Activated CD4-positive, alpha-beta T cell treated with anti-CD3 and anti-CD28 coated beads for 36 hours (primary cell): ENCODE measurements around the gene AHCTF1. TPM values are rescaled to one million over a fixed set of nuclear protein-coding genes. Genes with fewer than 3 reads are reported as not detected.

Experiments used
- ATAC-seq: fragments of 200-7000 bp; cut with Tn5 transposase; one replicate; pipeline ENCODE4 v1.10.0; 2021; ENCODE audit warnings: mild to moderate bottlenecking, moderate library complexity
- CTCF ChIA-PET: fragments of 350-600 bp; sonication (Branson Sonifier 250); formaldehyde crosslinking; loops from one replicate; lab custom pipeline; 2021; ENCODE audit warnings: antibody characterized with exemption; lab: Charles Lee
- POLR2A ChIA-PET: fragments of 350-600 bp; sonication (Branson Sonifier 250); formaldehyde crosslinking; loops from one replicate; lab custom pipeline; 2021; ENCODE audit warnings: antibody characterized with exemption, inconsistent platforms; lab: Charles Lee
- DNase-seq: peaks from one replicate; pipeline ENCODE4 v3.0.0-alpha.2; 2020
- H3K27ac Mint-ChIP-seq: one replicate; pipeline ENCODE4 v1.8.0; 2021; ENCODE audit warnings: mixed read lengths
- H3K27me3 Mint-ChIP-seq: one replicate; pipeline ENCODE4 v1.8.0; 2021; ENCODE audit warnings: mixed read lengths
- H3K36me3 Mint-ChIP-seq: one replicate; pipeline ENCODE4 v1.8.0; 2021; ENCODE audit warnings: low read depth, mixed read lengths
- H3K4me1 Mint-ChIP-seq: one replicate; pipeline ENCODE4 v1.8.0; 2021; ENCODE audit warnings: mixed read lengths
- H3K4me3 Mint-ChIP-seq: one replicate; pipeline ENCODE4 v1.8.0; 2021; ENCODE audit warnings: mild to moderate bottlenecking, moderate library complexity, mixed read lengths
- H3K9me3 Mint-ChIP-seq: one replicate; pipeline ENCODE4 v1.8.0; 2021; ENCODE audit warnings: low read depth, mixed read lengths
- intact Hi-C, 2 experiments: fragments of 100-400 bp; cut with DNase I in 1 of 2; cut with micrococcal nuclease in 1 of 2; formaldehyde crosslinking; loops; one replicate each; pipeline versions ENCODE4 v1.14.2 to v1.15.1; 2022 to 2024; cut with DNase I, micrococcal nuclease
- total RNA-seq, 2 experiments: library from RNA; stranded (reverse); gene quantifications; one replicate each; pipeline ENCODE4 v1.2.3, GENCODE V29; 2021

AHCTF1 gene
- total RNA-seq, 2 experiments from 2014 or later, result 38.8 to 54.4 TPM

DNA sequence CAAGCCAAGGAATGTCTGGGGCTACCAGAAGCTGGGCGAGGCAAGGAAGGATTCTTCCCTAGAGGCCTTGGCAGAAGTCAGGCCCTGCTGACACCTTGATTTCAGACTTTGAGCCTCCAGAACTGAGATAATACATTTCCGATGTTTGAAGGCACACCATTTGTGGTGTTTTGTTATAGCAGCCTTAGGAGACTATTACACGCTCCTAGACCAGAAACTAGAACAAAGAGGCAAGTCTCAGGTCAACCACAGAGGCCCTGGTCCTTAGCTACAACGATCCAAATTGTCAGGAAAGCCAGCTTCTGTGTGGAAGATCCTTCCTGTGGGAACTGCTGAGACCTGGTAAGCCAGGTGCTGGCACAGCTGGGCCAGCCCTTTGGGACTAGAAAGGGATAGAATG, 19.7 kb upstream of the AHCTF1 start:
- ATAC-seq (no peak), DNase-seq (no peak)
- intact Hi-C loops, result no loop called here
- POLR2A ChIA-PET, result no interaction called here
- no peaks in the 10 kb centered on the region for H3K4me1 Mint-ChIP-seq
- H3K4me3 Mint-ChIP-seq, result no peak overlapping the region
- no peak overlapping the region for H3K27ac Mint-ChIP-seq
- H3K27me3 Mint-ChIP-seq, result no peaks in the 10 kb centered on the region
- CTCF ChIA-PET, result interaction anchor here (1.5 kb wide), 1 partner anchor 12 kb away, joined by 3 read pairs; no protein-coding TSS in a partner anchor
- H3K9me3 Mint-ChIP-seq, result no peaks in the 10 kb centered on the region
- no peaks in the 10 kb centered on the region for H3K36me3 Mint-ChIP-seq

DNA sequence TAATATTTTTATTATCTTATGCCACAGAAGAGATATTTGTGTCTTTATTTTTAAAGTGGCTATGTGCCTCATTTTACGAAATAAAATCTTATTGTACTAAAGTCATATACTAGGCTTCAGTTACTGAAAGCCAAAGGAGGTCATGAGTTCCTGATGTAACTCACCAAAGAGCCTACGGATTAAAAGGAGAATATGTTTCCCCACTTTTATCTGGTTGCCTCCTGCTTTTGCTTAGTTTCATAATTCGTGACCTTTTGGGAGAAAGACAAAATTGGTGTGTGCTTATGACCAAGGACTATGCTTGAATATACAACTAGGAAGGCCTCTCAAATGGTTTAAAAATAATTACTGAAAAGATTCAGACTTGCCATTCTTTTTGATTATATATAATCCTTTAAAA, 18.2 kb upstream of the AHCTF1 start:
- Mint-ChIP-seq H3K9me3 (no peaks in the 10 kb centered on the region), H3K4me3 (no peak overlapping the region), H3K27ac (no peak overlapping the region), H3K36me3 (no peaks in the 10 kb centered on the region), H3K4me1 (no peaks in the 10 kb centered on the region), H3K27me3 (no peaks in the 10 kb centered on the region)
- intact Hi-C loops, result no loop called here
- no peak for DNase-seq
- no peak for ATAC-seq
- CTCF ChIA-PET, result no interaction called here
- POLR2A ChIA-PET, result no interaction called here

DNA sequence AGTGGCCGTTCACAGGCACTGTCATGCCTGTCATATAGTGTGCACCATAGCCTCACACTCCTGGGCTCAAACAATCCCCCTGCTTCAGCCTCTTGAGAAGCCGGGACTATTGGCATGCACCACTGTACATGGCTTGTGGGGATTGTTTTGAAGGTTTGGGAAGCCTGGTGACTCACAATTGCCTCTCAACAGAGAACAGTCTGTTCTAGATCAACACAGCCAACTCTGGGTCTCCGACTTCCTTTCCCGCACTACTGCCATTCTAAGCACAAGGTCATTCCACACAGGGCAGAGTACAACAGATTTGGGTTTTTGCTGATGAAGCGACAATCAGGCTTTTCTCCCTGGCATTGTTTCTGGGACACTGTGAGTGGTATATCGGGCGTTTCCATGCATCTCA, 15.5 kb upstream of the AHCTF1 start:
- no peaks in the 10 kb centered on the region for H3K4me1 Mint-ChIP-seq
- H3K27ac Mint-ChIP-seq, result no peak overlapping the region
- no peaks in the 10 kb centered on the region for H3K9me3 Mint-ChIP-seq
- H3K36me3 Mint-ChIP-seq, result no peaks in the 10 kb centered on the region
- H3K27me3 Mint-ChIP-seq, result no peaks in the 10 kb centered on the region
- ATAC-seq, result no peak
- DNase-seq, result no peak
- ChIA-PET POLR2A (no interaction called here), CTCF (no interaction called here)
- no peak overlapping the region for H3K4me3 Mint-ChIP-seq
- intact Hi-C loops, result no loop called here

DNA sequence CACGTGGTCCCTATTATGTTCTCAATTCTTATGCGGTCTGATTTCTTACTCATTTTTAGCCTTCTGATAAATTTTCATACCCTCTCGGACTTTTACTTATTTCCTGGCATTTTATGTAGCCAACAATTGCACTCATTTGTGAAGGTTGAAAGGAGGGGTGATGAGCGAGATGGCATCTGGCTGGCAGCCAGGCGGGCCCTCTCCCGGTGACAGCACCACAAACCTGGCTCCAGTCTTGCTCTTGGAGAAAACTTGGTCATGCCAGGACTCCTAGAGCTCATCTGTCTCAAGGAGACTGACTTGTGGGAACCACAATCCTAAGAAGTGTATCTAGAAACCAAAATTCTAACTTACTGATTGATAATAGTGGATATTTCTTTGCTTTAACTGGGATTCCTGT, 14.6 kb upstream of the AHCTF1 start:
- Mint-ChIP-seq H3K27me3 (no peaks in the 10 kb centered on the region), H3K4me1 (no peaks in the 10 kb centered on the region), H3K4me3 (no peak overlapping the region), H3K9me3 (no peaks in the 10 kb centered on the region), H3K27ac (no peak overlapping the region), H3K36me3 (no peaks in the 10 kb centered on the region)
- ATAC-seq (no peak), DNase-seq (no peak)
- ChIA-PET CTCF (no interaction called here), POLR2A (no interaction called here)
- intact Hi-C loops, result no loop called here

DNA sequence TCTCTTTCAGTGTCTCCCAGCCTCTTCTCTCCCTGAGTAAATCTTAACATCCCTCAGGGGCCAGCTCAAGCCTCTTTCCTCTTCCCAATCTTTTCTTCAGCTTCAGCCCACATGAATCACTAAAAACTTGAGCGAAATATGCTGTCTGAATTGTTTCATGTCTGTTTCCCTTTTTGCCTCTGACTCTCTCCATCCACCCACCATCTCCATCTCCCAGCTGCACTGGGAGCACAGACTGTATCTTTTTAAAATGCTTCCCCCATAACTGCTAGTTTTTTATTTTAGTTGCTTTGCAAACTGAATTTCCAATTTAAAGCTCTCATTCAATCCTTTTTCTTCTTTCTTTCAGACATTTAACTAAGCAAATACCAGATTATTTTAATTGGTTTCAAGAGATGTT, 3.0 kb upstream of the AHCTF1 start:
- no peaks in the 10 kb centered on the region for H3K27me3 Mint-ChIP-seq
- ChIA-PET POLR2A (no interaction called here), CTCF (interaction anchor here (1.6 kb wide), 1 partner anchor 10 kb away, joined by 7 read pairs; no protein-coding TSS in a partner anchor)
- peaks cover 13% of the 10 kb centered on the region for H3K4me1 Mint-ChIP-seq
- peaks cover 13% of the 10 kb centered on the region for H3K36me3 Mint-ChIP-seq
- DNase-seq, result no peak
- intact Hi-C loops, result loop anchor here (5.0 to 10.0 kb wide), 3 partner anchors 168 to 470 kb away; partner anchors contain the start of genes ZNF496 (in 1 of the 2) and ZNF669 (in 1 of the 2)
- H3K4me3 Mint-ChIP-seq, result no peak overlapping the region
- no peak overlapping the region for H3K27ac Mint-ChIP-seq
- H3K9me3 Mint-ChIP-seq, result no peaks in the 10 kb centered on the region
- ATAC-seq, result no peak

DNA sequence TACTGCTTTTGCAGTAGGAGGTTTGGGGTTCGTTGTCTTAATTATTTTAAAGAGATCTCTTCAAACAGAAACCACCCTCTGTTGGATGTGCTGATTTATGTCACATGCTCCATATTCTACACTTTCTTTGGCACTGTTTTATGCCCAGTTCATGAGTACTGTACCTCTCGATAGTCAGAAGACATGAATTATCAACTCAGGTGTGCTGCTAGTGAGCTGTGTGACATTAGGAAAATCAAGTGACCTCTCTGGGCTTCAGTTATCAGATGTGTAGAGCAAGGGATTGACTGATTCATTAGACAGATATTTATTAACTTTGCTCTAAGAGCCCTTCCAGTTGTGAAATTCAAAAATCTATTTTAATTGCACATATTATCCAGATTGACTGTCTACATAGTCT, 2.1 kb upstream of the AHCTF1 start:
- DNase-seq (no peak), ATAC-seq (no peak)
- H3K4me3 Mint-ChIP-seq, result no peak overlapping the region
- intact Hi-C loops, result loop anchor here (2.0 to 10.0 kb wide), 4 partner anchors 168 to 471 kb away; partner anchors contain the start of genes CNST (in 1 of the 2), TFB2M (in 1 of the 2), ZNF496 (in 1 of the 2) and ZNF669 (in 1 of the 2)
- H3K36me3 Mint-ChIP-seq, result peaks cover 16% of the 10 kb centered on the region
- no peak overlapping the region for H3K27ac Mint-ChIP-seq
- CTCF ChIA-PET, result interaction anchor here (0.6 to 1.6 kb wide), 2 partner anchors 9 to 375 kb away, joined by 3 to 7 read pairs; no protein-coding TSS in a partner anchor
- H3K4me1 Mint-ChIP-seq, result peaks cover 19% of the 10 kb centered on the region
- POLR2A ChIA-PET, result no interaction called here
- no peaks in the 10 kb centered on the region for H3K27me3 Mint-ChIP-seq
- H3K9me3 Mint-ChIP-seq, result no peaks in the 10 kb centered on the region

DNA sequence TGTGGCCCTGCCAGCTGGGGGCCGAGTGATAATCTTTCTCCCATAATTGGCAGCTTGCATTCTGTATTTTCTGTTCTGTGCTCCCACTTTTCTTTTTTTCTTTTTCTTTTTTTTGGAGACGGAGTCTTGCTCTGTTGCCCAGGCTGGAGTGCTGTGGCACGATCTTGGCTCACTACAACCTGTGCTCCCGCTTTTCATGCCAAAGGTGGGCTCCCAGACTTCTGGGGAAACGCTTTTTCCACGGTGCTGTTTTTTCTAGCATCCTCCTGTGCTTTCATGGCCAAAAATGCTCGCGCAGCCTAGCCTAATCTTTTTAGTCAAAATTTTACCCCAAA, 585 bp upstream of the AHCTF1 start:
- H3K4me3 Mint-ChIP-seq, result peak overlapping the region; percentile 97
- ATAC-seq (no peak), DNase-seq (no peak)
- ChIA-PET POLR2A (interaction anchor here (0.6 kb wide), 2 partner anchors 9 to 13 kb away, joined by 3 read pairs; no protein-coding TSS in a partner anchor), CTCF (interaction anchor here (1.1 kb wide), 1 partner anchor 27 kb away, joined by 3 read pairs; no protein-coding TSS in a partner anchor)
- no peaks in the 10 kb centered on the region for H3K9me3 Mint-ChIP-seq
- H3K4me1 Mint-ChIP-seq, result peaks cover 27% of the 10 kb centered on the region
- intact Hi-C loops, result loop anchor here (1.0 to 10.0 kb wide), 10 partner anchors 146 to 472 kb away; partner anchors contain the start of genes CNST (in 2 of the 2), TFB2M (in 2 of the 2), ZNF496 (in 2 of the 2) and ZNF669 (in 2 of the 2)
- peaks cover 28% of the 10 kb centered on the region for H3K36me3 Mint-ChIP-seq
- peak overlapping the region; percentile 94 for H3K27ac Mint-ChIP-seq
- no peaks in the 10 kb centered on the region for H3K27me3 Mint-ChIP-seq

DNA sequence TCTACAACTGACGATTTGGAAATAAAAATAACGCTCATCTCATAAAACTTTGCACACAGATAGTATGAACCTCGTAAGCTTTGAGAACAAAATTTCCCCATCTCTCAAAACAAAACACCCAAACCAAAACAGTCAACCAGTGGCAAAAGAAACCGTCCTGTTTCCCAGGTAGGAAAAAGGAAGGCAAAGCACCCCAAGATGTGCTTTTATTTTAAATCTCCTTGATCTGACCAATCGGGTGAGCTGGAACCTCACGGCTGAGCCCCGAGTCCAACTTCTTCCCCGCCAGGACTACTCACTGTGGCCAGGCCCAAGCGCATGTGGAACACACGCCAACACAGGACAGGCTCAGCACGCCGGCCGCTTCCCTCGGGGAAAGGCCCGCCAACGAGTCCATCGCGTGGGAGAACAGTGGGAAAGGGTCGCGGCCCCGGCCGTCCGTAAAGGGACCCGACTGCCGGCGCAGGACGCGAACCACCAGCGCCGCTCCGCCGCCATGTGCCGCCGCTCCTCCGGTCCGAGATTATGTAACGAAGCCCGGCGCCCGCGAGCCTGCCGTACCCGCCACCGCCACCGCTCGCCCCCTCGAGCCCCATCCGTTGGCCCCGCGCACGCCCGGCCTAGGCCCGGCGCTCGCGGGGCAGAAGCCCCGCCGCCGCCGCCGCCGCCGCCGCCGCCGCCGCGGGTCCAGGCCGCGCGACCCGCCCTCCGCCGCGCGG, 759 bp downstream of the AHCTF1 start:
- CTCF ChIA-PET, result interaction anchor here (0.6 to 1.0 kb wide), 2 partner anchors 12 to 334 kb away, joined by 3 to 5 read pairs; no protein-coding TSS in a partner anchor
- intact Hi-C loops, result loop anchor here (1.0 to 10.0 kb wide), 7 partner anchors 54 to 1961 kb away; partner anchors contain the start of genes SCCPDH (in 1 of the 2), ZNF496 (in 1 of the 2), ZNF669 (in 1 of the 2) and ZNF670 (in 1 of the 2)
- no peaks in the 10 kb centered on the region for H3K27me3 Mint-ChIP-seq

DNA sequence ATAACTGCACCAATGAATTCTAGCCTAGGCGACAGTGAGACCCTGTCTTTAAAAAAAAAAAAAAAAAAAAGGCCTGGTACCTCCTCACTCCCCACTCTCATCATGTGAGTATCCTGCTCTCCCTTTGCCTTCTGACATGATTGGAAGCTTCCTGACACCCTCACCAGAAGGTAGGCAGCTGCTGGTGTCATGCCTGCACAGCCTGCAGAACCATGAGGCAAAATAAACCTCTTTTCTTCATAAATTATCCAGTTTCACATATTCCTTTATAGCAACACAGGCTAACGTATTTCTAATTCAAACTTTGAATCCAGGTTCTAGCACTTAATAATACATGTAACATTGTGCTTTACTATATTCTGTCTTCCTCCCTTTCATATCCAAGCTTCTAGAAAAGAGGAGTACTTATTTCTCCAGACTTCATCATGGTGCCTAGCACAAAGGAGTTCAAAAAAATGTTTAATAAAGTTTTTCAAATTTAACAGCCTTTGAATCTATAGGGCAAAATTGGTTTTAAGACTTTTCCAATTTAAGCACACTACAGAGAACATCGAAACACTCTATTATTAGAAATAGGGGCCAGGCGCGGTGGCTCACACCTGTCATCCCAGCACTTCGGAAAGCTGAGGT, 5.6 kb downstream of the AHCTF1 start:
- Mint-ChIP-seq H3K9me3 (peaks cover 2% of the 10 kb centered on the region), H3K4me3 (no peak overlapping the region), H3K27me3 (no peaks in the 10 kb centered on the region), H3K27ac (peak overlapping the region; percentile 37), H3K36me3 (peaks cover 55% of the 10 kb centered on the region), H3K4me1 (peaks cover 57% of the 10 kb centered on the region)
- intact Hi-C loops, result no loop called here
- DNase-seq (no peak), ATAC-seq (no peak)
- POLR2A ChIA-PET, result no interaction called here
- CTCF ChIA-PET, result interaction anchor here (1.7 kb wide), 1 partner anchor 9 kb away, joined by 7 read pairs; no protein-coding TSS in a partner anchor

More for the DNA sequence above, 759 bp downstream of the AHCTF1 start:
- peak overlapping the region; percentile 97 for H3K4me3 Mint-ChIP-seq
- POLR2A ChIA-PET, result interaction anchor here (0.6 kb wide), 1 partner anchor 9 kb away, joined by 5 read pairs; no protein-coding TSS in a partner anchor
- DNase-seq (peak; percentile 73), ATAC-seq (peak; percentile 3)
- H3K27ac Mint-ChIP-seq, result peak overlapping the region; percentile 94
- H3K4me1 Mint-ChIP-seq, result peaks cover 34% of the 10 kb centered on the region
- H3K36me3 Mint-ChIP-seq, result peaks cover 41% of the 10 kb centered on the region
- H3K9me3 Mint-ChIP-seq, result peaks cover 1% of the 10 kb centered on the region

DNA sequence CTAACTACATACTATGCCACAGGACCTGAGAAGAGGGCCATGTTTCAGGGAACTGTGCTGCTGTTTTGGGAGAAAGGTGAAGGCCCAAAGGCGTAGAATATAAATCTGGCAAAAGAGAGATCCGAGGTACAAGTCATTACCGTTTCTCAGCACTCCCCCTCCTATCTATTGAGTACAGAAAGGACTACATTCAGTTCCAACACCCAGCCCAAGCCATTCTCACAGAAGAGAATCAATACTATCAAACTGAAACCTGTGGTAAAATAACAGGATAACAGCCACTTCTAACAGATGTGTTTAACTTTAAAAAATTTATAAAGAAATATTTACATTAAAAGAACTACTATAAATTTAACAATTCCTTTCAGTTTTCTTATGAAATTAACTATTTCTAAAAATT, 7.8 kb downstream of the AHCTF1 start:
- no peak overlapping the region for H3K27ac Mint-ChIP-seq
- ATAC-seq (no peak), DNase-seq (no peak)
- CTCF ChIA-PET, result no interaction called here
- peaks cover 44% of the 10 kb centered on the region for H3K36me3 Mint-ChIP-seq
- intact Hi-C loops, result no loop called here
- H3K27me3 Mint-ChIP-seq, result no peaks in the 10 kb centered on the region
- peaks cover 44% of the 10 kb centered on the region for H3K4me1 Mint-ChIP-seq
- H3K4me3 Mint-ChIP-seq, result peak overlapping the region; percentile 9
- peaks cover 2% of the 10 kb centered on the region for H3K9me3 Mint-ChIP-seq
- POLR2A ChIA-PET, result no interaction called here

DNA sequence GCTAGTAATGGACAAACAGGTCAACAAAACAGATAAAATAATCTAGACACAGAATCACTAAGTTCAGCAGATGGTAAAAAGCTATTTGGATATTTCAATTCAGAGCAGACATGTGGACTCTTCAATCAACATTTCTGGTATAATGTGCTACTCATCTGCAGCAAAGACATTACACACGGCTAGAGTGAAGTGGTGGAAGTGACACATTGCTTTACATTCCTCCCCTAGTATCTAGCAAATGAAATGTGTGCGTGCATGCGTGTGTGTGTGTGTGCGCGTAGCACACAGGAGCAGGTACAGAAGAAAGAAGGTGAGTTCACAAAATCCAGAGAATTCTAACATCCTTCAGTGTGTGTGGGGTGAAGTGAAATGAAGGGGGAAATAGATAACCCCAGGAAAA, 8.3 kb downstream of the AHCTF1 start:
- H3K27me3 Mint-ChIP-seq, result no peaks in the 10 kb centered on the region
- intact Hi-C loops, result no loop called here
- peak overlapping the region; percentile 55 for H3K27ac Mint-ChIP-seq
- ChIA-PET POLR2A (interaction anchor here (0.6 kb wide), 1 partner anchor 9 kb away, joined by 3 read pairs; no protein-coding TSS in a partner anchor), CTCF (interaction anchor here (0.8 kb wide), 1 partner anchor 158 kb away, joined by 5 read pairs; no protein-coding TSS in a partner anchor)
- H3K4me1 Mint-ChIP-seq, result peaks cover 43% of the 10 kb centered on the region
- peaks cover 2% of the 10 kb centered on the region for H3K9me3 Mint-ChIP-seq
- DNase-seq (no peak), ATAC-seq (no peak)
- H3K4me3 Mint-ChIP-seq, result peak overlapping the region; percentile 9
- H3K36me3 Mint-ChIP-seq, result peaks cover 39% of the 10 kb centered on the region
